ENCODE results near the gene TNRC6B. TPM values are rescaled to one million over a fixed set of nuclear protein-coding genes. Genes with fewer than 3 reads are reported as not detected.

The TNRC6B gene
- total RNA-seq, 1 experiment from 2014 or later: 58.1 TPM

DNA sequence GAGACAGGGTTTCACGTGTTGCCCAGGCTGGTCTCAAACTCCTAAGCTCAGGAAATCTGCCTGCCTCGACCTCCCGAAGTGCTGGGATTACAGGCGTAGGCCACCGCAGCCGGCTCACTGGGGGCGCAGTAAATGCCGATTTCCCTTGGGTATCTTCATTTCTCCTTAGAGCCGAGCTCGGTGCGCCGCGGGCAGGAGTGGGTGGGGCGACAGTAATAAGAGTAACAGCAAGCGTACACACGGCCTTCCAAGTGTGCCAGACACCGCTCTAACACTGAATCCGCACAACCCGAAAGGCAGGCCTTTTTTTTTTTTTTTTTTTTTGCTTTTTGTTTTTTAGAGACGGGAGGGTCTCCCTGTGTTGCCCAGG, 168.1 kb downstream of the TNRC6B start:
- H3T11ph ChIP-seq (ENCODE audit: low read length): no peak overlapping the region
- peak overlapping the region; percentile 98 for H3K4me2 ChIP-seq (ENCODE audit: insufficient read depth, insufficient read length, low read length)
- H3K79me2 ChIP-seq (ENCODE audit: insufficient read depth, low read length): peaks cover 23% of the 10 kb centered on the region; the same call in 1 of the 2 replicates
- H3K23ac ChIP-seq (ENCODE audit: insufficient read length, low read depth, low read length): no peak overlapping the region
- no peaks in the 10 kb centered on the region for H3K9me3 ChIP-seq (ENCODE audit: control insufficient read depth, low read depth, low read length)
- H2BK120ac ChIP-seq (ENCODE audit: low read depth, low read length, poor library complexity, severe bottlenecking): no peak overlapping the region
- H3K27ac Mint-ChIP-seq: peak overlapping the region; percentile 97 to 99 (median 98)
- TF ChIP-seq, protein P1, sequence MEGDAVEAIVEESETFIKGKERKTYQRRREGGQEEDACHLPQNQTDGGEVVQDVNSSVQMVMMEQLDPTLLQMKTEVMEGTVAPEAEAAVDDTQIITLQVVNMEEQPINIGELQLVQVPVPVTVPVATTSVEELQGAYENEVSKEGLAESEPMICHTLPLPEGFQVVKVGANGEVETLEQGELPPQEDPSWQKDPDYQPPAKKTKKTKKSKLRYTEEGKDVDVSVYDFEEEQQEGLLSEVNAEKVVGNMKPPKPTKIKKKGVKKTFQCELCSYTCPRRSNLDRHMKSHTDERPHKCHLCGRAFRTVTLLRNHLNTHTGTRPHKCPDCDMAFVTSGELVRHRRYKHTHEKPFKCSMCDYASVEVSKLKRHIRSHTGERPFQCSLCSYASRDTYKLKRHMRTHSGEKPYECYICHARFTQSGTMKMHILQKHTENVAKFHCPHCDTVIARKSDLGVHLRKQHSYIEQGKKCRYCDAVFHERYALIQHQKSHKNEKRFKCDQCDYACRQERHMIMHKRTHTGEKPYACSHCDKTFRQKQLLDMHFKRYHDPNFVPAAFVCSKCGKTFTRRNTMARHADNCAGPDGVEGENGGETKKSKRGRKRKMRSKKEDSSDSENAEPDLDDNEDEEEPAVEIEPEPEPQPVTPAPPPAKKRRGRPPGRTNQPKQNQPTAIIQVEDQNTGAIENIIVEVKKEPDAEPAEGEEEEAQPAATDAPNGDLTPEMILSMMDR (conservative IDR thresholded peaks at IDR 0.05): no peak
- no peak overlapping the region for H4K8ac ChIP-seq (replicated peaks; ENCODE audit: insufficient read length, low read depth, low read length)
- H2BK20ac ChIP-seq (ENCODE audit: low read depth, low read length, poor library complexity, severe bottlenecking): no peak overlapping the region
- no peak overlapping the region for H4K91ac ChIP-seq (ENCODE audit: insufficient read length, low read depth, low read length)
- H2BK12ac ChIP-seq (ENCODE audit: insufficient read length, low read depth, low read length): no peak overlapping the region
- no CpG with 5 or more reads among the region's 20 CpGs for WGBS (ENCODE audit: extremely low coverage, insufficient read length, low lambda C conversion rate)
- H3K14ac ChIP-seq (ENCODE audit: insufficient read depth, low read length): peak overlapping the region; percentile 79; the same call in 1 of the 2 replicates
- H2BK5ac ChIP-seq (ENCODE audit: insufficient read length, low read length): no peak overlapping the region
- no peak overlapping the region for H4K5ac ChIP-seq (ENCODE audit: insufficient read length, low read depth, low read length)
- H3K79me1 ChIP-seq (ENCODE audit: insufficient read depth, low read depth, low read length, poor library complexity, severe bottlenecking): peaks cover 3% of the 10 kb centered on the region
- H2BK15ac ChIP-seq (ENCODE audit: low read depth, low read length): no peak overlapping the region
- H3K23me2 ChIP-seq (ENCODE audit: insufficient read length, low read depth, low read length, poor library complexity, severe bottlenecking): peaks cover 16% of the 10 kb centered on the region
- no peak overlapping the region for H2AFZ ChIP-seq (ENCODE audit: low read length)
- no peaks in the 10 kb centered on the region; a peak in 1 of 5 replicates for H3K9me3 Mint-ChIP-seq
- peak overlapping the region; percentile 99 for H3K4me3 Mint-ChIP-seq
- H3K27me3 Mint-ChIP-seq (ENCODE audit: low read depth): peaks cover 2% of the 10 kb centered on the region; the same call in 1 of the 2 replicates
- H3K4ac ChIP-seq (ENCODE audit: low read depth, low read length): no peak overlapping the region
- DNase-seq: no peak
- H3K36me3 Mint-ChIP-seq (ENCODE audit: insufficient read depth in 1 of 3, low read depth in 3 of 3): peaks cover 15 to 32% (median 25%) of the 10 kb centered on the region in 3 experiments; a peak in 6 of 7 replicates
- peaks cover 8% of the 10 kb centered on the region in 2 experiments for H3K4me1 Mint-ChIP-seq
- no peak overlapping the region for H3K27ac ChIP-seq (ENCODE audit: insufficient read length, low read depth, low read length)
- H3K27me3 ChIP-seq (ENCODE audit: insufficient read depth, low read length): no peaks in the 10 kb centered on the region
- no peaks in the 10 kb centered on the region for H3K4me1 ChIP-seq (ENCODE audit: insufficient read depth, low read length)
- H3K18ac ChIP-seq (ENCODE audit: insufficient read length, low read depth, low read length): no peak overlapping the region
- no peak overlapping the region for H3K56ac ChIP-seq (ENCODE audit: insufficient read length, low read depth, low read length)
- H2AK5ac ChIP-seq (ENCODE audit: insufficient read length, low read length): no peak overlapping the region
- H3K9ac ChIP-seq (ENCODE audit: extremely low read depth, insufficient read length, low read length): peak overlapping the region; percentile 68
- H4K20me1 ChIP-seq (ENCODE audit: control insufficient read depth, insufficient read depth, insufficient read length): no peaks in the 10 kb centered on the region

Data from H9 (cell line).